ENCODE data around the gene NEDD8.

DNA sequence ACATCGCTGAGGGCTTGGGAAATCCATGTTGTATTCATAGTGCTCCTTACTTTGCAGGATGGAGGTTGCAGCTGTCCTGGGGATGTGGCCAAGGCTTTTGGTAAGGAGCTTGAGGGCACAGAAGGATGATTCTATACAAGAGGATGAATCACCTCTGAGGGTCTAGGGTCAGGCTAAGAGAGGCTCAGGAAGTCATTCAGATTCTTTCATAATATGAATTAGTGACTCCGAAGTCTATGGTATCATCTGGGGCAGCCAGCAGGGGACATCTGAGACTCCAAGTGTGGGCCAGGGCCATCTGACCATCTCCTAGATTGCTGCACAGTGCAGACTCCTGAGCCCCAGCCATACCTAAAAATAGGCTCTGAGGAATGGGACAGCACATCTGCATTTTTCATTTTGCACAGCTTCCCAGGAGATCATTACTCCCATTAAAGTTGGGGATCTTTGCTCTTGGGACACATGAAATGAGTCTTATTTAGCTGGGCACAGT lies 5.3 kb upstream of the NEDD8 start:
- TF ChIP-seq, protein P1, sequence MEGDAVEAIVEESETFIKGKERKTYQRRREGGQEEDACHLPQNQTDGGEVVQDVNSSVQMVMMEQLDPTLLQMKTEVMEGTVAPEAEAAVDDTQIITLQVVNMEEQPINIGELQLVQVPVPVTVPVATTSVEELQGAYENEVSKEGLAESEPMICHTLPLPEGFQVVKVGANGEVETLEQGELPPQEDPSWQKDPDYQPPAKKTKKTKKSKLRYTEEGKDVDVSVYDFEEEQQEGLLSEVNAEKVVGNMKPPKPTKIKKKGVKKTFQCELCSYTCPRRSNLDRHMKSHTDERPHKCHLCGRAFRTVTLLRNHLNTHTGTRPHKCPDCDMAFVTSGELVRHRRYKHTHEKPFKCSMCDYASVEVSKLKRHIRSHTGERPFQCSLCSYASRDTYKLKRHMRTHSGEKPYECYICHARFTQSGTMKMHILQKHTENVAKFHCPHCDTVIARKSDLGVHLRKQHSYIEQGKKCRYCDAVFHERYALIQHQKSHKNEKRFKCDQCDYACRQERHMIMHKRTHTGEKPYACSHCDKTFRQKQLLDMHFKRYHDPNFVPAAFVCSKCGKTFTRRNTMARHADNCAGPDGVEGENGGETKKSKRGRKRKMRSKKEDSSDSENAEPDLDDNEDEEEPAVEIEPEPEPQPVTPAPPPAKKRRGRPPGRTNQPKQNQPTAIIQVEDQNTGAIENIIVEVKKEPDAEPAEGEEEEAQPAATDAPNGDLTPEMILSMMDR (conservative IDR thresholded peaks at IDR 0.05 in 1 of 2, IDR thresholded peaks at IDR 0.05 in 1 of 2; ENCODE audit: low read depth in 1 of 2, low read length in 2 of 2), result no peak
- no peak for TF ChIP-seq EZH2 (IDR thresholded peaks at IDR 0.05; ENCODE audit: low read length, missing control alignments)

Data from fibroblast of lung (primary cell).